GM23338 (cell line): ENCODE measurements around the gene CLIP2. TPM values are rescaled to one million over a fixed set of nuclear protein-coding genes. Genes with fewer than 3 reads are reported as not detected.

Source experiments
- ATAC-seq: fragments of 200-7000 bp; cut with Tn5 transposase; 3 replicates; pipeline ENCODE4 v1.9.1; 2020
- DNase-seq: peaks from one replicate; pipeline ENCODE4 v3.0.0-alpha.2; 2015; ENCODE audit warnings: low spot score
- H2AFZ ChIP-seq: fragments of 200-600 bp; sonication (generic); 2 replicates; pipeline ENCODE4 v1.8.0; 2016; ENCODE audit warnings: antibody characterized with exemption, mild to moderate bottlenecking, moderate library complexity
- H3F3A ChIP-seq: fragments of 200-600 bp; sonication (generic); replicated peaks from 2 replicates; pipeline ENCODE4 v1.8.0; 2017; ENCODE audit warnings: antibody characterized with exemption, mixed run types, low read depth
- H3K27ac ChIP-seq: fragments of 200-600 bp; sonication (generic); 2 replicates; pipeline ENCODE4 v1.6.1; 2016; ENCODE audit warnings: low read depth
- H3K27me3 ChIP-seq: fragments of 200-600 bp; sonication (generic); 2 replicates; pipeline ENCODE4 v1.8.0; 2016; ENCODE audit warnings: mild to moderate bottlenecking, mixed run types, moderate library complexity; ENCODE audit not compliant: insufficient read depth
- H3K36me3 ChIP-seq: fragments of 200-600 bp; sonication (generic); 2 replicates; pipeline ENCODE4 v1.8.0; 2016; ENCODE audit warnings: mild to moderate bottlenecking; ENCODE audit not compliant: insufficient read depth
- H3K4me1 ChIP-seq: fragments of 200-600 bp; sonication (generic); 2 replicates; pipeline ENCODE4 v1.8.0; 2016; ENCODE audit warnings: mild to moderate bottlenecking, moderate library complexity; ENCODE audit not compliant: insufficient read depth
- H3K4me2 ChIP-seq: fragments of 200-600 bp; sonication (generic); 2 replicates; pipeline ENCODE4 v1.7.1; 2017; ENCODE audit warnings: mixed run types
- H3K4me3 ChIP-seq: fragments of 200-600 bp; sonication (generic); 2 replicates; pipeline ENCODE4 v1.6.1; 2016; ENCODE audit warnings: mixed run types
- H3K79me2 ChIP-seq: fragments of 200-600 bp; sonication (generic); replicated peaks from 2 replicates; pipeline ENCODE4 v1.8.0; 2017; ENCODE audit warnings: mild to moderate bottlenecking; ENCODE audit not compliant: insufficient read depth
- H3K9me2 ChIP-seq: fragments of 200-600 bp; sonication (generic); 2 replicates; pipeline ENCODE4 v1.8.0; 2017; ENCODE audit not compliant: insufficient read depth
- H4K20me1 ChIP-seq: fragments of 200-600 bp; sonication (generic); replicated peaks from 2 replicates; pipeline ENCODE4 v1.8.0; 2017; ENCODE audit warnings: mild to moderate bottlenecking; ENCODE audit not compliant: insufficient read depth
- H3K27ac Mint-ChIP-seq: 2 replicates; pipeline ENCODE4 v1.8.0; 2020; ENCODE audit warnings: inconsistent platforms, mild to moderate bottlenecking, moderate library complexity, mixed read lengths
- H3K27me3 Mint-ChIP-seq: 3 replicates; pipeline ENCODE4 v1.8.0; 2022; ENCODE audit warnings: low read depth, mild to moderate bottlenecking, moderate library complexity, mixed read lengths, inconsistent platforms; ENCODE audit not compliant: insufficient read depth, poor library complexity
- H3K36me3 Mint-ChIP-seq: 3 replicates; pipeline ENCODE4 v1.8.0; 2021; ENCODE audit warnings: low read depth, mild to moderate bottlenecking, inconsistent platforms, moderate library complexity, mixed read lengths
- H3K4me1 Mint-ChIP-seq: 3 replicates; pipeline ENCODE4 v1.8.0; 2020; ENCODE audit warnings: mild to moderate bottlenecking, inconsistent platforms, mixed read lengths
- H3K4me3 Mint-ChIP-seq: 3 replicates; pipeline ENCODE4 v1.8.0; 2021; ENCODE audit warnings: moderate library complexity, mild to moderate bottlenecking, inconsistent platforms, mixed read lengths
- H3K9me3 Mint-ChIP-seq: 3 replicates; pipeline ENCODE4 v1.8.0; 2020; ENCODE audit warnings: moderate library complexity, mild to moderate bottlenecking, inconsistent platforms, mixed read lengths
- CREB1 ChIP-seq: fragments of 250-450 bp; sonication (Bioruptor Pico); IDR thresholded peaks from 2 replicates; pipeline ENCODE4 v1.5.0; 2020; ENCODE audit warnings: low read depth, mild to moderate bottlenecking, moderate library complexity
- EZH2 ChIP-seq: fragments of 200-600 bp; sonication (generic); IDR thresholded peaks from one replicate; pipeline ENCODE4 v1.8.0; 2017; ENCODE audit warnings: antibody characterized with exemption, mild to moderate bottlenecking, low read depth; ENCODE audit not compliant: unreplicated experiment
- JUNB ChIP-seq: IDR thresholded peaks from one replicate; pipeline ENCODE4 v1.6.1; 2016; ENCODE audit warnings: antibody characterized with exemption; ENCODE audit not compliant: unreplicated experiment
- STAT1 ChIP-seq: IDR thresholded peaks from one replicate; pipeline ENCODE4 v1.6.1; 2016; ENCODE audit warnings: antibody characterized with exemption; ENCODE audit not compliant: unreplicated experiment
- ZNF114 ChIP-seq: fragments of 250-450 bp; sonication (Bioruptor Pico); IDR thresholded peaks from 2 replicates; pipeline ENCODE4 v1.5.0; 2020; ENCODE audit warnings: mild to moderate bottlenecking, moderate library complexity
- ZNF331 ChIP-seq: fragments of 250-450 bp; sonication (Bioruptor Pico); IDR thresholded peaks from 2 replicates; pipeline ENCODE4 v1.5.0; 2020; ENCODE audit warnings: low read depth, mild to moderate bottlenecking, moderate library complexity
- polyA plus RNA-seq: library from polyadenylated mRNA; unstranded; fragments of >200 nt; fragmentation: Nextera tagmentation; extraction: Ambion mirVana; gene quantifications from 2 replicates; pipeline ENCODE4 v1.2.1, GENCODE V29; 2016
- total RNA-seq: library from RNA; depleted of rRNA; stranded (reverse); fragments of >200 nt; shearing (Covaris generic); gene quantifications from 2 replicates; pipeline ENCODE4 v1.2.3, GENCODE V29; 2014
- TF ChIP-seq, protein P1 (sequence below): fragments of 250-450 bp; sonication (Bioruptor Pico); IDR thresholded peaks from 2 replicates; pipeline ENCODE4 v1.5.0; 2020; ENCODE audit warnings: mild to moderate bottlenecking, moderate library complexity

CLIP2 gene
- total and polyA plus RNA-seq, 2 experiments from 2014 or later, result 8.1 to 51.9 TPM

- TF ChIP-seq, protein P1, sequence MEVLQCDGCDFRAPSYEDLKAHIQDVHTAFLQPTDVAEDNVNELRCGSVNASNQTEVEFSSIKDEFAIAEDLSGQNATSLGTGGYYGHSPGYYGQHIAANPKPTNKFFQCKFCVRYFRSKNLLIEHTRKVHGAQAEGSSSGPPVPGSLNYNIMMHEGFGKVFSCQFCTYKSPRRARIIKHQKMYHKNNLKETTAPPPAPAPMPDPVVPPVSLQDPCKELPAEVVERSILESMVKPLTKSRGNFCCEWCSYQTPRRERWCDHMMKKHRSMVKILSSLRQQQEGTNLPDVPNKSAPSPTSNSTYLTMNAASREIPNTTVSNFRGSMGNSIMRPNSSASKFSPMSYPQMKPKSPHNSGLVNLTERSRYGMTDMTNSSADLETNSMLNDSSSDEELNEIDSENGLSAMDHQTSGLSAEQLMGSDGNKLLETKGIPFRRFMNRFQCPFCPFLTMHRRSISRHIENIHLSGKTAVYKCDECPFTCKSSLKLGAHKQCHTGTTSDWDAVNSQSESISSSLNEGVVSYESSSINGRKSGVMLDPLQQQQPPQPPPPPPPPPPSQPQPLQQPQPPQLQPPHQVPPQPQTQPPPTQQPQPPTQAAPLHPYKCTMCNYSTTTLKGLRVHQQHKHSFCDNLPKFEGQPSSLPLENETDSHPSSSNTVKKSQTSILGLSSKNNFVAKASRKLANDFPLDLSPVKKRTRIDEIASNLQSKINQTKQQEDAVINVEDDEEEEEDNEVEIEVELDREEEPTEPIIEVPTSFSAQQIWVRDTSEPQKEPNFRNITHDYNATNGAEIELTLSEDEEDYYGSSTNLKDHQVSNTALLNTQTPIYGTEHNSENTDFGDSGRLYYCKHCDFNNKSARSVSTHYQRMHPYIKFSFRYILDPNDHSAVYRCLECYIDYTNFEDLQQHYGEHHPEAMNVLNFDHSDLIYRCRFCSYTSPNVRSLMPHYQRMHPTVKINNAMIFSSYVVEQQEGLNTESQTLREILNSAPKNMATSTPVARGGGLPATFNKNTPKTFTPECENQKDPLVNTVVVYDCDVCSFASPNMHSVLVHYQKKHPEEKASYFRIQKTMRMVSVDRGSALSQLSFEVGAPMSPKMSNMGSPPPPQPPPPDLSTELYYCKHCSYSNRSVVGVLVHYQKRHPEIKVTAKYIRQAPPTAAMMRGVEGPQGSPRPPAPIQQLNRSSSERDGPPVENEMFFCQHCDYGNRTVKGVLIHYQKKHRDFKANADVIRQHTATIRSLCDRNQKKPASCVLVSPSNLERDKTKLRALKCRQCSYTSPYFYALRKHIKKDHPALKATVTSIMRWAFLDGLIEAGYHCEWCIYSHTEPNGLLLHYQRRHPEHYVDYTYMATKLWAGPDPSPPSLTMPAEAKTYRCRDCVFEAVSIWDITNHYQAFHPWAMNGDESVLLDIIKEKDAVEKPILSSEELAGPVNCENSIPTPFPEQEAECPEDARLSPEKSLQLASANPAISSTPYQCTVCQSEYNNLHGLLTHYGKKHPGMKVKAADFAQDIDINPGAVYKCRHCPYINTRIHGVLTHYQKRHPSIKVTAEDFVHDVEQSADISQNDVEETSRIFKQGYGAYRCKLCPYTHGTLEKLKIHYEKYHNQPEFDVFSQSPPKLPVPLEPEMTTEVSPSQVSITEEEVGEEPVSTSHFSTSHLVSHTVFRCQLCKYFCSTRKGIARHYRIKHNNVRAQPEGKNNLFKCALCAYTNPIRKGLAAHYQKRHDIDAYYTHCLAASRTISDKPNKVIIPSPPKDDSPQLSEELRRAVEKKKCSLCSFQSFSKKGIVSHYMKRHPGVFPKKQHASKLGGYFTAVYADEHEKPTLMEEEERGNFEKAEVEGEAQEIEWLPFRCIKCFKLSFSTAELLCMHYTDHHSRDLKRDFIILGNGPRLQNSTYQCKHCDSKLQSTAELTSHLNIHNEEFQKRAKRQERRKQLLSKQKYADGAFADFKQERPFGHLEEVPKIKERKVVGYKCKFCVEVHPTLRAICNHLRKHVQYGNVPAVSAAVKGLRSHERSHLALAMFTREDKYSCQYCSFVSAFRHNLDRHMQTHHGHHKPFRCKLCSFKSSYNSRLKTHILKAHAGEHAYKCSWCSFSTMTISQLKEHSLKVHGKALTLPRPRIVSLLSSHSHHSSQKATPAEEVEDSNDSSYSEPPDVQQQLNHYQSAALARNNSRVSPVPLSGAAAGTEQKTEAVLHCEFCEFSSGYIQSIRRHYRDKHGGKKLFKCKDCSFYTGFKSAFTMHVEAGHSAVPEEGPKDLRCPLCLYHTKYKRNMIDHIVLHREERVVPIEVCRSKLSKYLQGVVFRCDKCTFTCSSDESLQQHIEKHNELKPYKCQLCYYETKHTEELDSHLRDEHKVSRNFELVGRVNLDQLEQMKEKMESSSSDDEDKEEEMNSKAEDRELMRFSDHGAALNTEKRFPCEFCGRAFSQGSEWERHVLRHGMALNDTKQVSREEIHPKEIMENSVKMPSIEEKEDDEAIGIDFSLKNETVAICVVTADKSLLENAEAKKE (CRISPR knock-in tag), result no peak
- TF ChIP-seq ZNF114 (CRISPR knock-in tag), result no peak
- no peak for TF ChIP-seq JUNB
- no peak for TF ChIP-seq EZH2
- TF ChIP-seq STAT1, result no peak
- TF ChIP-seq ZNF331, result no peak
Measured at GRCh38 chr7:74289659-74290552, 699 bp downstream of the CLIP2 start (continued).

GRCh38 chr7:74290553-74290950 lies 1.3 kb downstream of the CLIP2 start:
- peaks cover 39% of the 10 kb centered on the region for H4K20me1 ChIP-seq
- TF ChIP-seq EZH2, result no peak
- TF ChIP-seq ZNF114 (CRISPR knock-in tag), result no peak
- TF ChIP-seq CREB1, result no peak
- TF ChIP-seq, protein P1 (CRISPR knock-in tag), result no peak

More at GRCh38 chr7:74290553-74290950, 1.3 kb downstream of the CLIP2 start:
- no peak for DNase-seq
- no peak overlapping the region for H3K27ac ChIP-seq
- Mint-ChIP-seq H3K27ac (no peak overlapping the region), H3K36me3 (peaks cover 3% of the 10 kb centered on the region), H3K27me3 (peaks cover 18% of the 10 kb centered on the region), H3K4me3 (peak overlapping the region; percentile 68), H3K4me1 (peaks cover 52% of the 10 kb centered on the region), H3K9me3 (no peaks in the 10 kb centered on the region)
- H3F3A ChIP-seq, result peaks cover 22% of the 10 kb centered on the region
- no peaks in the 10 kb centered on the region for H3K9me2 ChIP-seq
- no peaks in the 10 kb centered on the region for H3K36me3 ChIP-seq
- peak; percentile 1; the same call in 1 of the 3 replicates for ATAC-seq
- H3K79me2 ChIP-seq, result peaks cover 57% of the 10 kb centered on the region
- H3K4me2 ChIP-seq, result peak overlapping the region; percentile 96
- peak overlapping the region; percentile 89 for H3K4me3 ChIP-seq
- no peaks in the 10 kb centered on the region for H3K27me3 ChIP-seq
- H2AFZ ChIP-seq, result no peak overlapping the region
- peaks cover 44% of the 10 kb centered on the region for H3K4me1 ChIP-seq
